HepG2 (cell line): ENCODE results near the gene ARIH1. TPM values are rescaled to one million over a fixed set of nuclear protein-coding genes. Genes with fewer than 3 reads are reported as not detected.

ENCODE experiments used
- ATAC-seq: fragments of 200-7000 bp; cut with Tn5 transposase; 3 replicates; pipeline ENCODE4 v1.9.1; 2020; ENCODE audit warnings: mild to moderate bottlenecking, moderate library complexity
- BruUV-seq: library from RNA; stranded (reverse); fragments of 400-500 nt; replicated peaks from 2 replicates; lab custom pipeline; 2021; lab: Mats Ljungman, UMichigan
- CTCF ChIA-PET: fragments of 300-600 bp; formaldehyde crosslinking; extraction: SDS; loops from one replicate; lab custom pipeline; 2021; ENCODE audit warnings: low total read pairs, inconsistent platforms, low intra/inter-chr PET ratio; lab: Yijun Ruan, JAX
- POLR2A ChIA-PET: fragments of 350-600 bp; sonication (Branson Sonifier 250); formaldehyde crosslinking; loops from one replicate; lab custom pipeline; 2020; ENCODE audit warnings: antibody characterized with exemption, inconsistent platforms; lab: Yijun Ruan, JAX
- DNase-seq: peaks from one replicate; pipeline ENCODE4 v3.0.0-alpha.2; 2015; ENCODE audit warnings: low spot score
- FAIRE-seq: peaks from 3 replicates; lab custom pipeline; 2011; peaks lifted over from hg19 to GRCh38; lab: Jason Lieb, UNC
- H2AFZ ChIP-seq: one replicate; pipeline ENCODE4 v1.6.1; 2011; ENCODE audit warnings: low read length, inconsistent platforms
- H3K27ac ChIP-seq: fragments of 300-600 bp; 3 replicates; pipeline ENCODE4 v1.8.0; 2011; ENCODE audit warnings: mixed run types, mild to moderate bottlenecking, mixed read lengths, low read length, inconsistent platforms; ENCODE audit not compliant: insufficient read depth; ENCODE audit errors: extremely low read length
- H3K27me3 ChIP-seq, 2 experiments: fragments of 200-600 bp in 1 of 2; 2 replicates in 1 of 2; 3 replicates in 1 of 2; pipeline versions ENCODE4 v1.6.0 to v1.8.0; 2011; ENCODE audit warnings: low read length in 2 of 2, mild to moderate bottlenecking in 2 of 2, moderate library complexity in 2 of 2, inconsistent platforms in 1 of 2; ENCODE audit not compliant: insufficient read depth in 2 of 2, control insufficient read depth in 1 of 2
- H3K36me3 ChIP-seq, 2 experiments: fragments of 200-600 bp in 1 of 2; replicated peaks in 1 of 2; 2 replicates in 1 of 2; 3 replicates in 1 of 2; pipeline versions ENCODE4 v1.5.1 to v1.8.0; 2011; ENCODE audit warnings: low read length in 2 of 2, inconsistent platforms in 1 of 2; ENCODE audit not compliant: insufficient read depth in 2 of 2, control insufficient read depth in 1 of 2
- H3K4me1 ChIP-seq: 2 replicates; pipeline ENCODE4 v1.5.1; 2012; ENCODE audit warnings: low read length, inconsistent platforms; ENCODE audit not compliant: insufficient read depth
- H3K4me2 ChIP-seq: 2 replicates; pipeline ENCODE4 v1.6.0; 2011; ENCODE audit warnings: low read depth, low read length, inconsistent platforms
- H3K4me3 ChIP-seq, 3 experiments: fragments of 200-600 bp in 1 of 3; sonication (generic), shearing (Covaris generic) in 1 of 3; replicated peaks in 1 of 3; 2 replicates each; pipeline ENCODE4 v1.5.1; 2011 to 2016; ENCODE audit warnings: low read length in 3 of 3, inconsistent platforms in 2 of 3, low read depth in 2 of 3, mild to moderate bottlenecking in 2 of 3, control low read depth in 1 of 3, mixed read lengths in 1 of 3; ENCODE audit not compliant: insufficient read depth in 1 of 3
- H3K79me2 ChIP-seq: one replicate; pipeline ENCODE4 v1.6.1; 2011; ENCODE audit warnings: low read length, inconsistent platforms; ENCODE audit not compliant: insufficient read depth
- H3K9ac ChIP-seq: 2 replicates; pipeline ENCODE4 v1.6.0; 2011; ENCODE audit warnings: mild to moderate bottlenecking, low read depth, low read length, inconsistent platforms; ENCODE audit not compliant: insufficient read depth
- H3K9me3 ChIP-seq: 2 replicates; pipeline ENCODE4 v1.5.1; 2012; ENCODE audit warnings: mild to moderate bottlenecking, low read length
- H4K20me1 ChIP-seq: 2 replicates; pipeline ENCODE4 v1.6.0; 2011; ENCODE audit warnings: inconsistent platforms, mild to moderate bottlenecking, low read length, moderate library complexity; ENCODE audit not compliant: insufficient read depth
- DDIT3 ChIP-seq: sonication (generic); formaldehyde crosslinking; IDR thresholded peaks from 2 replicates; pipeline ENCODE4 v1.4.0; 2020; ENCODE audit warnings: mild to moderate bottlenecking, missing genetic modification reagents
- ELF3 ChIP-seq: IDR thresholded peaks from 2 replicates; pipeline ENCODE4 v1.6.1; 2016; ENCODE audit warnings: missing genetic modification reagents, missing compliant biosample characterization
- HNF4A ChIP-seq: sonication (generic); formaldehyde crosslinking; IDR thresholded peaks from 2 replicates; pipeline ENCODE4 v1.4.0; 2020; ENCODE audit warnings: missing genetic modification reagents
- IRF1 ChIP-seq: sonication (generic); formaldehyde crosslinking; IDR thresholded peaks from 2 replicates; pipeline ENCODE4 v1.4.0; 2020; ENCODE audit warnings: low read depth, mild to moderate bottlenecking, missing genetic modification reagents
- NR0B2 ChIP-seq: sonication (generic); formaldehyde crosslinking; IDR thresholded peaks from 2 replicates; pipeline ENCODE4 v1.4.0; 2020; ENCODE audit warnings: mild to moderate bottlenecking, missing genetic modification reagents
- SMAD1 ChIP-seq: sonication (generic); formaldehyde crosslinking; IDR thresholded peaks from 2 replicates; pipeline ENCODE4 v1.4.0; 2020; ENCODE audit warnings: missing genetic modification reagents, low read depth, mild to moderate bottlenecking, borderline replicate concordance
- SOX13 ChIP-seq, 3 experiments: fragments of 450-650 bp in 1 of 3; sonication (generic) in 1 of 3; formaldehyde crosslinking in 1 of 3; IDR thresholded peaks in 2 of 3; conservative IDR thresholded peaks in 1 of 3; 2 replicates each; pipeline versions ENCODE4 v1.5.0 to v1.6.1; 2016 to 2020; ENCODE audit warnings: antibody characterized with exemption in 1 of 3, mild to moderate bottlenecking in 1 of 3, missing compliant biosample characterization in 1 of 3, missing genetic modification reagents in 1 of 3, moderate library complexity in 1 of 3
- SPEN ChIP-seq: sonication (generic); formaldehyde crosslinking; IDR thresholded peaks from 2 replicates; pipeline ENCODE4 v1.5.1; 2020; ENCODE audit warnings: low read depth, mild to moderate bottlenecking, missing genetic modification reagents
- ZFAT ChIP-seq: sonication (generic); formaldehyde crosslinking; conservative IDR thresholded peaks from 2 replicates; pipeline ENCODE4 v1.8.1; 2023; ENCODE audit warnings: missing genetic modification reagents, inconsistent platforms
- ZFP62 ChIP-seq: sonication (generic); formaldehyde crosslinking; IDR thresholded peaks from 2 replicates; pipeline ENCODE4 v1.4.0; 2020; ENCODE audit warnings: missing genetic modification reagents
- ZNF138 ChIP-seq: sonication (generic); formaldehyde crosslinking; IDR thresholded peaks from 2 replicates; pipeline ENCODE4 v1.5.0; 2020; ENCODE audit warnings: mild to moderate bottlenecking, low read depth, missing genetic modification reagents
- ZNF75D ChIP-seq: sonication (generic); formaldehyde crosslinking; IDR thresholded peaks from 2 replicates; pipeline ENCODE4 v1.8.1; 2023; ENCODE audit warnings: missing genetic modification reagents, mild to moderate bottlenecking, borderline replicate concordance
- WGBS: methylation state at CpG from one replicate; pipeline ENCODE4 v1.1.6; 2017; ENCODE audit warnings: low lambda C conversion rate; 5-methylcytosine and 5-hydroxymethylcytosine counted together
- in situ Hi-C: cut with HindIII; loops from 2 replicates; pipeline ENCODE4 v1.10.0; 2017; ENCODE audit warnings: low pct_unique_long_range_greater_than_20kb; ENCODE audit not compliant: extremely low pct_ligation_motif_present
- intact Hi-C: fragments of 100-400 bp; cut with micrococcal nuclease; formaldehyde crosslinking; loops from one replicate; pipeline ENCODE4 v1.10.0; 2022; ENCODE audit not compliant: unreplicated experiment
- polyA plus RNA-seq, 8 experiments: library from polyadenylated mRNA; depleted of rRNA in 3 of 8; stranded (reverse) in 7 of 8; unstranded in 1 of 8; fragments of >200 nt; fragmentation: Illumina TruSeq in 4 of 8; extraction: Trizol in 4 of 8; gene quantifications; 2 replicates each; pipeline versions ENCODE4 v1.2.1 to v1.2.3, GENCODE V29; 2011 to 2016; ENCODE audit warnings: low read depth in 4 of 8, missing spikeins in 1 of 8, mixed read lengths in 1 of 8; ENCODE audit not compliant: insufficient read depth in 1 of 8
- total RNA-seq, 5 experiments: library from RNA; depleted of rRNA; stranded (reverse); fragments of >200 nt; fragmentation: Illumina TruSeq; extraction: Trizol; gene quantifications; 2 replicates each; pipeline ENCODE4 v1.2.3, GENCODE V29; 2016; ENCODE audit warnings: low read depth in 1 of 5
- TF ChIP-seq, protein P1 (sequence below): sonication (generic); formaldehyde crosslinking; IDR thresholded peaks from 2 replicates; pipeline ENCODE4 v1.9.0; 2021; ENCODE audit warnings: mild to moderate bottlenecking, missing genetic modification reagents

ARIH1 gene
- total and polyA plus RNA-seq, 2 of the 13 experiments (the other 11 are each of a cell fraction or from before 2014, with no cell fraction given): 38.8 to 59.8 TPM

DNA sequence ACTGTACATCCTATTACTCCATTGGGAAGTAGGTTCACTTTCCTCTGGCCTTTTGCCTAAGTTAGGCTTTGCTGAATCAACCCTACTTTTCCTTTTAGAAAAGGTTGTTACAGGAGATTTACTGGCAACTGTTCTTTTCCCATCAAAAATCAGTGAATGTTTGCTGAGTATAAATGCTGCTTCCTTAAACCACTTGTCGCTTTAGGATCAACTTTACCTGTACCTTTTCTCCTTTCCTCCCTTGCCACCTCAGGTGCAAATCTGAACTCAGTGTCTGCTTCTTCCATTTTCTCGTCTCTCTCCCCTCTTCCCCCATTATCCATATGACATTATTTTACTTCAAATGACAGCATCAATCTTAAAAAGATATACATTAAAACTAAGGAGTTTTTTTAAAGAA is 110.9 kb downstream of the ARIH1 start:
- in situ Hi-C loops: no loop called here
- ChIA-PET CTCF (no interaction called here), POLR2A (no interaction called here)
- peaks cover 12 to 38% of the 10 kb centered on the region in 2 experiments for H3K36me3 ChIP-seq
- no peak overlapping the region for H3K4me3 ChIP-seq
- H3K27ac ChIP-seq: no peak overlapping the region
- no TSS peak for BruUV-seq
- intact Hi-C loops: no loop called here
- WGBS: 97% methylated on average over 2 of the region's 2 CpGs
- H3K4me2 ChIP-seq: no peak overlapping the region
- FAIRE-seq (no peak), ATAC-seq (no peak), DNase-seq (no peak)
- H3K79me2 ChIP-seq: no peaks in the 10 kb centered on the region
- no peak overlapping the region for H2AFZ ChIP-seq
- no peaks in the 10 kb centered on the region for H3K27me3 ChIP-seq
- TF ChIP-seq ZFP62 (CRISPR knock-in tag): no peak
- no peak for TF ChIP-seq SMAD1 (CRISPR knock-in tag)
- no peak for TF ChIP-seq IRF1 (CRISPR knock-in tag)
- no peak for TF ChIP-seq NR0B2 (CRISPR knock-in tag)
- no peak for TF ChIP-seq ZNF75D (CRISPR knock-in tag)
- no peak for TF ChIP-seq DDIT3 (CRISPR knock-in tag)
- TF ChIP-seq ZFAT (CRISPR knock-in tag): no peak
- no peak for TF ChIP-seq HNF4A (CRISPR knock-in tag)
- TF ChIP-seq ELF3 (CRISPR knock-in tag): no peak
- TF ChIP-seq ZNF138: no peak
- no peak for TF ChIP-seq SPEN
- TF ChIP-seq, protein P1, sequence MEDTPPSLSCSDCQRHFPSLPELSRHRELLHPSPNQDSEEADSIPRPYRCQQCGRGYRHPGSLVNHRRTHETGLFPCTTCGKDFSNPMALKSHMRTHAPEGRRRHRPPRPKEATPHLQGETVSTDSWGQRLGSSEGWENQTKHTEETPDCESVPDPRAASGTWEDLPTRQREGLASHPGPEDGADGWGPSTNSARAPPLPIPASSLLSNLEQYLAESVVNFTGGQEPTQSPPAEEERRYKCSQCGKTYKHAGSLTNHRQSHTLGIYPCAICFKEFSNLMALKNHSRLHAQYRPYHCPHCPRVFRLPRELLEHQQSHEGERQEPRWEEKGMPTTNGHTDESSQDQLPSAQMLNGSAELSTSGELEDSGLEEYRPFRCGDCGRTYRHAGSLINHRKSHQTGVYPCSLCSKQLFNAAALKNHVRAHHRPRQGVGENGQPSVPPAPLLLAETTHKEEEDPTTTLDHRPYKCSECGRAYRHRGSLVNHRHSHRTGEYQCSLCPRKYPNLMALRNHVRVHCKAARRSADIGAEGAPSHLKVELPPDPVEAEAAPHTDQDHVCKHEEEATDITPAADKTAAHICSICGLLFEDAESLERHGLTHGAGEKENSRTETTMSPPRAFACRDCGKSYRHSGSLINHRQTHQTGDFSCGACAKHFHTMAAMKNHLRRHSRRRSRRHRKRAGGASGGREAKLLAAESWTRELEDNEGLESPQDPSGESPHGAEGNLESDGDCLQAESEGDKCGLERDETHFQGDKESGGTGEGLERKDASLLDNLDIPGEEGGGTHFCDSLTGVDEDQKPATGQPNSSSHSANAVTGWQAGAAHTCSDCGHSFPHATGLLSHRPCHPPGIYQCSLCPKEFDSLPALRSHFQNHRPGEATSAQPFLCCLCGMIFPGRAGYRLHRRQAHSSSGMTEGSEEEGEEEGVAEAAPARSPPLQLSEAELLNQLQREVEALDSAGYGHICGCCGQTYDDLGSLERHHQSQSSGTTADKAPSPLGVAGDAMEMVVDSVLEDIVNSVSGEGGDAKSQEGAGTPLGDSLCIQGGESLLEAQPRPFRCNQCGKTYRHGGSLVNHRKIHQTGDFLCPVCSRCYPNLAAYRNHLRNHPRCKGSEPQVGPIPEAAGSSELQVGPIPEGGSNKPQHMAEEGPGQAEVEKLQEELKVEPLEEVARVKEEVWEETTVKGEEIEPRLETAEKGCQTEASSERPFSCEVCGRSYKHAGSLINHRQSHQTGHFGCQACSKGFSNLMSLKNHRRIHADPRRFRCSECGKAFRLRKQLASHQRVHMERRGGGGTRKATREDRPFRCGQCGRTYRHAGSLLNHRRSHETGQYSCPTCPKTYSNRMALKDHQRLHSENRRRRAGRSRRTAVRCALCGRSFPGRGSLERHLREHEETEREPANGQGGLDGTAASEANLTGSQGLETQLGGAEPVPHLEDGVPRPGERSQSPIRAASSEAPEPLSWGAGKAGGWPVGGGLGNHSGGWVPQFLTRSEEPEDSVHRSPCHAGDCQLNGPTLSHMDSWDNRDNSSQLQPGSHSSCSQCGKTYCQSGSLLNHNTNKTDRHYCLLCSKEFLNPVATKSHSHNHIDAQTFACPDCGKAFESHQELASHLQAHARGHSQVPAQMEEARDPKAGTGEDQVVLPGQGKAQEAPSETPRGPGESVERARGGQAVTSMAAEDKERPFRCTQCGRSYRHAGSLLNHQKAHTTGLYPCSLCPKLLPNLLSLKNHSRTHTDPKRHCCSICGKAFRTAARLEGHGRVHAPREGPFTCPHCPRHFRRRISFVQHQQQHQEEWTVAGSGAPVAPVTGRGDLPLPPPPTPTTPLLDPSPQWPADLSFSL (CRISPR knock-in tag): no peak
- no peak for TF ChIP-seq SOX13 (IDR thresholded peaks at IDR 0.05)
- no peak for TF ChIP-seq SOX13 (CRISPR knock-in tag; conservative IDR thresholded peaks at IDR 0.05 in 1 of 2, IDR thresholded peaks at IDR 0.05 in 1 of 2)
- TF ChIP-seq, all 625 proteins: peak for 0
- Histone ChIP-seq H3K9ac (no peak overlapping the region), H3K4me1 (no peaks in the 10 kb centered on the region), H4K20me1 (no peaks in the 10 kb centered on the region), H3K9me3 (no peaks in the 10 kb centered on the region)
